IMR-90 (cell line): ENCODE data around the gene TBX1. TPM values are rescaled to one million over a fixed set of nuclear protein-coding genes. Genes with fewer than 3 reads are reported as not detected.

Experiments used
- ATAC-seq: fragments of 200-7000 bp; cut with Tn5 transposase; 2 replicates; pipeline ENCODE4 v1.9.1; 2020; ENCODE audit warnings: low read depth, mild to moderate bottlenecking, moderate library complexity
- BruUV-seq: library from RNA; stranded (reverse); fragments of 400-500 nt; replicated peaks from 2 replicates; lab custom pipeline; 2021; lab: Mats Ljungman, UMichigan
- CTCF ChIA-PET: fragments of 300-600 bp; formaldehyde crosslinking; extraction: SDS; loops from one replicate; lab custom pipeline; 2021; ENCODE audit warnings: antibody characterized with exemption; lab: Yijun Ruan, JAX
- POLR2A ChIA-PET: fragments of 300-600 bp; sonication (Branson Sonifier 250); formaldehyde crosslinking; loops from one replicate; lab custom pipeline; 2022; ENCODE audit warnings: antibody characterized with exemption; ENCODE audit not compliant: unreplicated experiment; lab: Charles Lee
- DNase-seq: peaks from one replicate; pipeline ENCODE4 v3.0.0; 2013
- H2AFZ ChIP-seq: replicated peaks from 2 replicates; pipeline ENCODE3; 2013; ENCODE audit warnings: low read length, mild to moderate bottlenecking; ENCODE audit not compliant: poor library complexity
- H2AK5ac ChIP-seq: 2 replicates; pipeline ENCODE4 v1.6.1; 2013; ENCODE audit warnings: low read depth, low read length, inconsistent platforms
- H2AK9ac ChIP-seq: replicated peaks from 2 replicates; pipeline ENCODE3; 2013; ENCODE audit warnings: mild to moderate bottlenecking, low read depth, low read length, moderate library complexity; ENCODE audit not compliant: poor library complexity
- H2BK120ac ChIP-seq: 2 replicates; pipeline ENCODE4 v1.6.1; 2013; ENCODE audit warnings: low read depth, low read length, inconsistent platforms
- H2BK15ac ChIP-seq: 3 replicates; pipeline ENCODE4 v1.6.1; 2013; ENCODE audit warnings: low read depth, low read length, inconsistent platforms
- H2BK20ac ChIP-seq: 2 replicates; pipeline ENCODE4 v1.6.1; 2013; ENCODE audit warnings: low read depth, mild to moderate bottlenecking, inconsistent platforms, low read length, moderate library complexity
- H2BK5ac ChIP-seq: 2 replicates; pipeline ENCODE4 v1.6.1; 2013; ENCODE audit warnings: mild to moderate bottlenecking, low read depth, low read length, inconsistent platforms; ENCODE audit not compliant: poor library complexity, severe bottlenecking
- H3K14ac ChIP-seq: replicated peaks from 2 replicates; pipeline ENCODE4 v1.6.1; 2013; ENCODE audit warnings: low read depth, low read length, inconsistent platforms
- H3K18ac ChIP-seq: 2 replicates; pipeline ENCODE4 v1.6.1; 2013; ENCODE audit warnings: low read depth, low read length, control low read depth
- H3K23ac ChIP-seq: 2 replicates; pipeline ENCODE4 v1.6.1; 2013; ENCODE audit warnings: low read depth, low read length, inconsistent platforms
- H3K27ac ChIP-seq: 2 replicates; pipeline ENCODE4 v1.5.1; 2013; ENCODE audit warnings: mild to moderate bottlenecking, control low read depth, low read length; ENCODE audit not compliant: insufficient read depth
- H3K27me3 ChIP-seq: 2 replicates; pipeline ENCODE4 v1.6.1; 2013; ENCODE audit warnings: low read length; ENCODE audit not compliant: control insufficient read depth, insufficient read depth
- H3K36me3 ChIP-seq: 2 replicates; pipeline ENCODE4 v1.6.1; 2013; ENCODE audit warnings: low read length, mixed read lengths; ENCODE audit not compliant: control insufficient read depth, insufficient read depth
- H3K4ac ChIP-seq: 2 replicates; pipeline ENCODE4 v1.6.1; 2013; ENCODE audit warnings: low read depth, low read length, inconsistent platforms
- H3K4me1 ChIP-seq: 2 replicates; pipeline ENCODE4 v1.6.1; 2013; ENCODE audit warnings: low read length, mixed read lengths; ENCODE audit not compliant: control insufficient read depth, insufficient read depth
- H3K4me2 ChIP-seq: 2 replicates; pipeline ENCODE4 v1.6.1; 2013; ENCODE audit warnings: low read depth, mild to moderate bottlenecking, control low read depth, low read length, moderate library complexity
- H3K4me3 ChIP-seq: 2 replicates; pipeline ENCODE4 v1.5.1; 2013; ENCODE audit warnings: low read depth, mild to moderate bottlenecking, control low read depth, low read length, moderate library complexity; ENCODE audit not compliant: insufficient read depth
- H3K56ac ChIP-seq: 2 replicates; pipeline ENCODE4 v1.6.1; 2013; ENCODE audit warnings: low read length, inconsistent platforms; ENCODE audit not compliant: insufficient read depth; ENCODE audit errors: extremely low read depth
- H3K79me1 ChIP-seq, 2 experiments: 2 replicates each; pipeline ENCODE4 v1.6.1; 2013; ENCODE audit warnings: low read length in 2 of 2, inconsistent platforms in 1 of 2, low read depth in 1 of 2
- H3K9ac ChIP-seq: 2 replicates; pipeline ENCODE4 v1.6.1; 2013; ENCODE audit warnings: low read depth, low read length, control low read depth
- H3K9me1 ChIP-seq: 2 replicates; pipeline ENCODE4 v1.6.1; 2013; ENCODE audit warnings: low read length, inconsistent platforms; ENCODE audit not compliant: insufficient read depth
- H3K9me3 ChIP-seq: 2 replicates; pipeline ENCODE4 v1.6.1; 2013; ENCODE audit warnings: low read length; ENCODE audit not compliant: control insufficient read depth, insufficient read depth
- H4K20me1 ChIP-seq: 2 replicates; pipeline ENCODE4 v1.6.1; 2013; ENCODE audit warnings: low read length, inconsistent platforms; ENCODE audit not compliant: insufficient read depth
- H4K5ac ChIP-seq: 2 replicates; pipeline ENCODE4 v1.6.1; 2013; ENCODE audit warnings: mild to moderate bottlenecking, low read depth, low read length, control low read depth
- H4K8ac ChIP-seq, 2 experiments: 2 replicates each; pipeline ENCODE4 v1.6.1; 2013; ENCODE audit warnings: low read depth in 2 of 2, low read length in 2 of 2, control low read depth in 1 of 2, inconsistent platforms in 1 of 2
- H4K91ac ChIP-seq: 2 replicates; pipeline ENCODE4 v1.6.1; 2013; ENCODE audit warnings: low read depth, low read length, inconsistent platforms; ENCODE audit not compliant: insufficient read depth
- FOS ChIP-seq: fragments of 150-350 bp; IDR thresholded peaks from 2 replicates; pipeline ENCODE4 v1.6.1; 2016; ENCODE audit warnings: low read depth, low read length
- WGBS, 2 experiments: methylation state at CpG; one replicate each; pipeline versions ENCODE4 v1.1.5 to v1.1.7; 2013; ENCODE audit warnings: missing lambda C conversion rate in 2 of 2; ENCODE audit not compliant: insufficient read length in 1 of 2; ENCODE audit errors: extremely low coverage in 2 of 2; 5-methylcytosine and 5-hydroxymethylcytosine counted together
- dilution Hi-C: fragments of 300-500 bp; cut with HindIII; formaldehyde crosslinking; loops from one replicate; pipeline ENCODE4 v1.14.3; 2018; ENCODE audit warnings: low sequenced_read_pairs; ENCODE audit not compliant: unreplicated experiment
- in situ Hi-C: fragments of 300-500 bp; cut with MboI; formaldehyde crosslinking; loops from 3 replicates; pipeline ENCODE4 v1.14.3; 2019; ENCODE audit warnings: low sequenced_read_pairs, inconsistent platforms, mixed read lengths
- intact Hi-C: fragments of 100-400 bp; cut with micrococcal nuclease; formaldehyde crosslinking; loops from 2 replicates; pipeline ENCODE4 v1.10.0; 2022
- polyA plus RNA-seq, 3 experiments: library from polyadenylated mRNA; depleted of rRNA; stranded (reverse); fragments of >200 nt; gene quantifications; 2 replicates each; pipeline ENCODE4 v1.2.3, GENCODE V29; 2012; ENCODE audit warnings: low replicate concordance in 1 of 3
- total RNA-seq: library from RNA; depleted of rRNA; stranded (reverse); fragments of >200 nt; gene quantifications from 2 replicates; pipeline ENCODE4 v1.2.3, GENCODE V29; 2012

Gene TBX1
- total and polyA plus RNA-seq, 2 of the 4 experiments (the other 2 are of a cell fraction), result 0.03 TPM; not detected in 1

GRCh38 chr22:19758896-19759426 is 1.6 kb upstream of the TBX1 start:
- Histone ChIP-seq H4K8ac (no peak overlapping the region), H2BK5ac (no peak overlapping the region), H4K91ac (no peak overlapping the region), H2BK120ac (no peak overlapping the region), H3K14ac (no peak overlapping the region), H3K27ac (no peak overlapping the region), H3K9me3 (no peaks in the 10 kb centered on the region), H3K4ac (no peak overlapping the region), H3K56ac (no peak overlapping the region), H3K9ac (no peak overlapping the region), H3K23ac (no peak overlapping the region), H3K79me1 (no peaks in the 10 kb centered on the region), H3K4me1 (peaks cover 4% of the 10 kb centered on the region; the same call in 1 of the 2 replicates), H4K20me1 (peaks cover 6% of the 10 kb centered on the region; the same call in 1 of the 2 replicates), H2BK15ac (no peak overlapping the region), H3K4me3 (no peak overlapping the region), H3K36me3 (no peaks in the 10 kb centered on the region), H4K5ac (no peak overlapping the region), H3K4me2 (no peak overlapping the region), H3K27me3 (peaks cover 93% of the 10 kb centered on the region), H2AFZ (no peak overlapping the region), H3K18ac (no peak overlapping the region), H2AK9ac (no peak overlapping the region), H2BK20ac (no peak overlapping the region), H2AK5ac (no peak overlapping the region), H3K9me1 (no peaks in the 10 kb centered on the region)
- CTCF ChIA-PET, result no interaction called here
- in situ Hi-C loops, result no loop called here
- POLR2A ChIA-PET, result no interaction called here
- no TSS peak for BruUV-seq
- no peak for ATAC-seq
- intact Hi-C loops, result no loop called here
- WGBS, 2 experiments, result 9% methylated on average over 10 of the region's 21 CpGs; no CpG with 5 or more reads in 1 of the 2 experiments
- dilution Hi-C loops, result no loop called here
- no peak for DNase-seq
- TF ChIP-seq FOS, result no peak
